Measurements from ENCODE around the gene SERPINH1.

Gene SERPINH1

DNA sequence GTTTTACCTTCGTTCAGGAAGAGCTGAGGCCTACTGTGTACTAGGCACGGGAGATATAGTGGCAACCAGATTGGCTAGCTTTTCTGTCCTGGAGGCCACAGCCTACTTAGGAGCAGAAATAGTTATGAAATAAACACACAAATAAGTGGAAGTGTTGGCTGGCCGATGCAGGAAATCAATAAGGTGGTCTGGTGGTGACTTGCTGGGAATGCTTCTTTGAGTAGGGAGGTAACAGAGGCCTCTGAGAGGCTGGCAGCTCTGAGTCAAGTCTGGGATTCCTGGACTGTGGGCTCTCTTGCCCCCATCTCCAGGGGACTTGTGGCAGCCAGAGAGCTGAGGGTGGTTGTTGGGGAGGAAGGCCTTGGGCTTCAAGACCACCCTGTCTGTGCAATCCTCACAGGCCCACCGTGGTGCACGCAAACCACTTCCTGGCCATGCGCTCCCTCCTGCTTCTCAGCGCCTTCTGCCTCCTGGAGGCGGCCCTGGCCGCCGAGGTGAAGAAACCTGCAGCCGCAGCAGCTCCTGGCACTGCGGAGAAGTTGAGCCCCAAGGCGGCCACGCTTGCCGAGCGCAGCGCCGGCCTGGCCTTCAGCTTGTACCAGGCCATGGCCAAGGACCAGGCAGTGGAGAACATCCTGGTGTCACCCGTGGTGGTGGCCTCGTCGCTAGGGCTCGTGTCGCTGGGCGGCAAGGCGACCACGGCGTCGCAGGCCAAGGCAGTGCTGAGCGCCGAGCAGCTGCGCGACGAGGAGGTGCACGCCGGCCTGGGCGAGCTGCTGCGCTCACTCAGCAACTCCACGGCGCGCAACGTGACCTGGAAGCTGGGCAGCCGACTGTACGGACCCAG, 4.1 kb downstream of the SERPINH1 start:
- TF ChIP-seq, protein P1, sequence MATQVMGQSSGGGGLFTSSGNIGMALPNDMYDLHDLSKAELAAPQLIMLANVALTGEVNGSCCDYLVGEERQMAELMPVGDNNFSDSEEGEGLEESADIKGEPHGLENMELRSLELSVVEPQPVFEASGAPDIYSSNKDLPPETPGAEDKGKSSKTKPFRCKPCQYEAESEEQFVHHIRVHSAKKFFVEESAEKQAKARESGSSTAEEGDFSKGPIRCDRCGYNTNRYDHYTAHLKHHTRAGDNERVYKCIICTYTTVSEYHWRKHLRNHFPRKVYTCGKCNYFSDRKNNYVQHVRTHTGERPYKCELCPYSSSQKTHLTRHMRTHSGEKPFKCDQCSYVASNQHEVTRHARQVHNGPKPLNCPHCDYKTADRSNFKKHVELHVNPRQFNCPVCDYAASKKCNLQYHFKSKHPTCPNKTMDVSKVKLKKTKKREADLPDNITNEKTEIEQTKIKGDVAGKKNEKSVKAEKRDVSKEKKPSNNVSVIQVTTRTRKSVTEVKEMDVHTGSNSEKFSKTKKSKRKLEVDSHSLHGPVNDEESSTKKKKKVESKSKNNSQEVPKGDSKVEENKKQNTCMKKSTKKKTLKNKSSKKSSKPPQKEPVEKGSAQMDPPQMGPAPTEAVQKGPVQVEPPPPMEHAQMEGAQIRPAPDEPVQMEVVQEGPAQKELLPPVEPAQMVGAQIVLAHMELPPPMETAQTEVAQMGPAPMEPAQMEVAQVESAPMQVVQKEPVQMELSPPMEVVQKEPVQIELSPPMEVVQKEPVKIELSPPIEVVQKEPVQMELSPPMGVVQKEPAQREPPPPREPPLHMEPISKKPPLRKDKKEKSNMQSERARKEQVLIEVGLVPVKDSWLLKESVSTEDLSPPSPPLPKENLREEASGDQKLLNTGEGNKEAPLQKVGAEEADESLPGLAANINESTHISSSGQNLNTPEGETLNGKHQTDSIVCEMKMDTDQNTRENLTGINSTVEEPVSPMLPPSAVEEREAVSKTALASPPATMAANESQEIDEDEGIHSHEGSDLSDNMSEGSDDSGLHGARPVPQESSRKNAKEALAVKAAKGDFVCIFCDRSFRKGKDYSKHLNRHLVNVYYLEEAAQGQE (IDR thresholded peaks at IDR 0.05; ENCODE audit: low read depth), result no peak
- no peak for TF ChIP-seq EP300 (IDR thresholded peaks at IDR 0.05; ENCODE audit: borderline replicate concordance)
- no peak for TF ChIP-seq TEAD4 (IDR thresholded peaks at IDR 0.05)
- TF ChIP-seq, protein P2, sequence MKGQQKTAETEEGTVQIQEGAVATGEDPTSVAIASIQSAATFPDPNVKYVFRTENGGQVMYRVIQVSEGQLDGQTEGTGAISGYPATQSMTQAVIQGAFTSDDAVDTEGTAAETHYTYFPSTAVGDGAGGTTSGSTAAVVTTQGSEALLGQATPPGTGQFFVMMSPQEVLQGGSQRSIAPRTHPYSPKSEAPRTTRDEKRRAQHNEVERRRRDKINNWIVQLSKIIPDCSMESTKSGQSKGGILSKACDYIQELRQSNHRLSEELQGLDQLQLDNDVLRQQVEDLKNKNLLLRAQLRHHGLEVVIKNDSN (IDR thresholded peaks at IDR 0.05), result no peak
- TF ChIP-seq ZBTB7A (IDR thresholded peaks at IDR 0.05; ENCODE audit: low read depth), result no peak
- TF ChIP-seq, protein P3, sequence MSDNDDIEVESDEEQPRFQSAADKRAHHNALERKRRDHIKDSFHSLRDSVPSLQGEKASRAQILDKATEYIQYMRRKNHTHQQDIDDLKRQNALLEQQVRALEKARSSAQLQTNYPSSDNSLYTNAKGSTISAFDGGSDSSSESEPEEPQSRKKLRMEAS (IDR thresholded peaks at IDR 0.05), result no peak
- TF ChIP-seq CREB1 (IDR thresholded peaks at IDR 0.05; ENCODE audit: low read depth), result no peak
- no peak for TF ChIP-seq NFIC (IDR thresholded peaks at IDR 0.05)
- TF ChIP-seq FOXM1 (IDR thresholded peaks at IDR 0.05; ENCODE audit: borderline replicate concordance, low read depth), result no peak
- TF ChIP-seq TCF12 (IDR thresholded peaks at IDR 0.05; ENCODE audit: low read depth), result no peak
- no peak for TF ChIP-seq EGR1 (IDR thresholded peaks at IDR 0.05)
- no peak for TF ChIP-seq TAF1 (IDR thresholded peaks at IDR 0.05; ENCODE audit: low read depth)
- TF ChIP-seq CEBPB (IDR thresholded peaks at IDR 0.05), result no peak
- no peak for TF ChIP-seq RAD21 (IDR thresholded peaks at IDR 0.05; ENCODE audit: low read depth)
- no peak for TF ChIP-seq YY1 (IDR thresholded peaks at IDR 0.05; ENCODE audit: low read depth)

DNA sequence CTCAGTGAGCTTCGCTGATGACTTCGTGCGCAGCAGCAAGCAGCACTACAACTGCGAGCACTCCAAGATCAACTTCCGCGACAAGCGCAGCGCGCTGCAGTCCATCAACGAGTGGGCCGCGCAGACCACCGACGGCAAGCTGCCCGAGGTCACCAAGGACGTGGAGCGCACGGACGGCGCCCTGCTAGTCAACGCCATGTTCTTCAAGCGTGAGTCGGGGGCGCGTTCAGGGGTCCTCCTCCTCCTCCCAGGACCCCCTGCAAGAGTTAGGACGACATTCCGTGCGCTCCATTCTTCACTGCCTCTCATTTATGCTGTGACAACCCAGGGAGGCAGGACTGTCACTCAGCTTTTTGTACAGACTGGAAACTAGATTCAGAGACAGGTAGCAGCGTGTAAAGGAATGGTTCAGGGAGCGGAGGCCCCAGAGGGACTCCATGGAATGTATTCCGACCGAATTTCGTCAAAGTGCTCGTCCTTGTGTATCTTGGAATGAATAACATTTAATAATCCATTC, 4.8 kb downstream of the SERPINH1 start:
- TF ChIP-seq RAD21 (IDR thresholded peaks at IDR 0.05; ENCODE audit: low read depth), result no peak
- no peak for TF ChIP-seq ZBTB7A (IDR thresholded peaks at IDR 0.05; ENCODE audit: low read depth)
- TF ChIP-seq YY1 (IDR thresholded peaks at IDR 0.05; ENCODE audit: low read depth), result no peak
- no peak for TF ChIP-seq EP300 (IDR thresholded peaks at IDR 0.05; ENCODE audit: borderline replicate concordance)
- no peak for TF ChIP-seq EGR1 (IDR thresholded peaks at IDR 0.05)
- no peak for TF ChIP-seq CEBPB (IDR thresholded peaks at IDR 0.05)
- no peak for TF ChIP-seq CREB1 (IDR thresholded peaks at IDR 0.05; ENCODE audit: low read depth)
- TF ChIP-seq TCF12 (IDR thresholded peaks at IDR 0.05; ENCODE audit: low read depth), result no peak
- TF ChIP-seq FOXM1 (IDR thresholded peaks at IDR 0.05; ENCODE audit: borderline replicate concordance, low read depth), result no peak
- TF ChIP-seq TEAD4 (IDR thresholded peaks at IDR 0.05), result no peak
- TF ChIP-seq, protein P1 (IDR thresholded peaks at IDR 0.05; ENCODE audit: low read depth), result no peak
- TF ChIP-seq NFIC (IDR thresholded peaks at IDR 0.05), result no peak
- TF ChIP-seq TAF1 (IDR thresholded peaks at IDR 0.05; ENCODE audit: low read depth), result no peak

DNA sequence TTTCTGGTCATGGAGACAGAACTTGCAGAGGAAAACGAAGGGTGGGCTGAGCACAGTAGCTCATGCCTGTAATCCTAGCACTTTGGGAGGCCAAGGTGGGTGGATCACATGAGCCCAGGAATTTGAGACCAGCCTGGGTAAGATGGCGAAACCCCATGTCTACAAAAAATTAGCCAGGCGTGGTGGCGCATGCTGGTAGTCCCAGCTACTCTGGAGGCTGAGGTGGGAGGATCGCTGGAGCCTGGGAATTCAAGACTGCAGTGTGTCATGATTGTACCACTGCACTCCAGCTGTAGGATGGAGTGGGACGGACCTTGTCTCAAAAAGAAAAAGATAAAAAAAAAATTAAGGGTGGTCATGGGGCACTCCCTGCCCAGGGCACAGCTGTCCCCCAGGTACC, 5.9 kb downstream of the SERPINH1 start:
- TF ChIP-seq TAF1 (IDR thresholded peaks at IDR 0.05; ENCODE audit: low read depth), result no peak
- no peak for TF ChIP-seq TEAD4 (IDR thresholded peaks at IDR 0.05)
- TF ChIP-seq EGR1 (IDR thresholded peaks at IDR 0.05), result no peak
- no peak for TF ChIP-seq EP300 (IDR thresholded peaks at IDR 0.05; ENCODE audit: borderline replicate concordance)
- TF ChIP-seq, protein P3 (IDR thresholded peaks at IDR 0.05), result no peak
- TF ChIP-seq, protein P1 (IDR thresholded peaks at IDR 0.05; ENCODE audit: low read depth), result no peak
- TF ChIP-seq ZBTB7A (IDR thresholded peaks at IDR 0.05; ENCODE audit: low read depth), result no peak
- no peak for TF ChIP-seq YY1 (IDR thresholded peaks at IDR 0.05; ENCODE audit: low read depth)
- no peak for TF ChIP-seq NFIC (IDR thresholded peaks at IDR 0.05)
- no peak for TF ChIP-seq CREB1 (IDR thresholded peaks at IDR 0.05; ENCODE audit: low read depth)
- no peak for TF ChIP-seq RAD21 (IDR thresholded peaks at IDR 0.05; ENCODE audit: low read depth)
- TF ChIP-seq, protein P2 (IDR thresholded peaks at IDR 0.05), result no peak
- TF ChIP-seq FOXM1 (IDR thresholded peaks at IDR 0.05; ENCODE audit: borderline replicate concordance, low read depth), result no peak
- no peak for TF ChIP-seq TCF12 (IDR thresholded peaks at IDR 0.05; ENCODE audit: low read depth)
- no peak for TF ChIP-seq CEBPB (IDR thresholded peaks at IDR 0.05)
